AG04450 (cell line): Measurements from ENCODE around the gene C11orf24. TPM values are rescaled to one million over a fixed set of nuclear protein-coding genes. Genes with fewer than 3 reads are reported as not detected.
"Not testable (repeated sequence)": the region's sequence is repeated elsewhere in the genome, so short reads cannot be mapped to it uniquely, and the experiment has no call there.

ENCODE experiments used
- CTCF ChIA-PET: fragments of 300-600, 350-600 bp; formaldehyde crosslinking; extraction: SDS; loops from one replicate; lab custom pipeline; 2022; ENCODE audit warnings: antibody characterized with exemption, inconsistent platforms; lab: Charles Lee
- POLR2A ChIA-PET: fragments of 350-600 bp; formaldehyde crosslinking; extraction: SDS; loops from one replicate; lab custom pipeline; 2021; ENCODE audit warnings: antibody characterized with exemption, inconsistent platforms; lab: Yijun Ruan, JAX
- DNase-seq: peaks from one replicate; pipeline ENCODE4 v3.0.0-alpha.2; 2011; ENCODE audit warnings: low read depth, low spot score
- H3K27ac ChIP-seq: one replicate; pipeline ENCODE4 v1.5.1; 2012; ENCODE audit warnings: low read depth, low read length, control low read depth
- H3K27me3 ChIP-seq: one replicate; pipeline ENCODE4 v1.6.0; 2012; ENCODE audit warnings: low read length; ENCODE audit not compliant: control insufficient read depth, insufficient read depth
- H3K4me3 ChIP-seq: 2 replicates; pipeline ENCODE4 v1.5.1; 2011; ENCODE audit warnings: mild to moderate bottlenecking, low read depth, low read length, control low read depth
- H3K9me3 ChIP-seq: 2 replicates; pipeline ENCODE4 v1.5.1; 2012; ENCODE audit warnings: low read length; ENCODE audit not compliant: control insufficient read depth, insufficient read depth
- CTCF ChIP-seq: IDR thresholded peaks from 2 replicates; pipeline ENCODE4 v1.5.1; 2011; ENCODE audit warnings: low read depth, low read length, control low read depth, inconsistent platforms
- polyA plus RNA-seq: library from polyadenylated mRNA; depleted of rRNA; stranded (reverse); fragments of >200 nt; gene quantifications from 2 replicates; pipeline ENCODE4 v1.2.3, GENCODE V29; 2011

C11orf24 gene
- polyA plus RNA-seq, 1 experiment: 39.1 TPM

GRCh38 chr11:68251765-68252164, 20.0 kb downstream of the C11orf24 start:
- POLR2A ChIA-PET: no interaction called here
- Histone ChIP-seq H3K27ac (no peak overlapping the region), H3K4me3 (no peak overlapping the region), H3K27me3 (peaks cover 5% of the 10 kb centered on the region), H3K9me3 (no peaks in the 10 kb centered on the region; the same call in 1 of the 2 replicates)
- no peak for DNase-seq
- CTCF ChIA-PET: interaction anchor here (0.9 kb wide), 1 partner anchor 41 kb away, joined by 3 read pairs; no protein-coding TSS in a partner anchor
- no peak for TF ChIP-seq CTCF

GRCh38 chr11:68244912-68245311, 26.9 kb downstream of the C11orf24 start:
- H3K27me3 ChIP-seq, H3K9me3 ChIP-seq, POLR2A ChIA-PET, H3K27ac ChIP-seq, DNase-seq, H3K4me3 ChIP-seq: not testable (repeated sequence)
- CTCF ChIA-PET: interaction anchor here (1.2 to 2.8 kb wide), 2 partner anchors 12 kb away, joined by 7 to 12 read pairs; no protein-coding TSS in a partner anchor

DNA sequence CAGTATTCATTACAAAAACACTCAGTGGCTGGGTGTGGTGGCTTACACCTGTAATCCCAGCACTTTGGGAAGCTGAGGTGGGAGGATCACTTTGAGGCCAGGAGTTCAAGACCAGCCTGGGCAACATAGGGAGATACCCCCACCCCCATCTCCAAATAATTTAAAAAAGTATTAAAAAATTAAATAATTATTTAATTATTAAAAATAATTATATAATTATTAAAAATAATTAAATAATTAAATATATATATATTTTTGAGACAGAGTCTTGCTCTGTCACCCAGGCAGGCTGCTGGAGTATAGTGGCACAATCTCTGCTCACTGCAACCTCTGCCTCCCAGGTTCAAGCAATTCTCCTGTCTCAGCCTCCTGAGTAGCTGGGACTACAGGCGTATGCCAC, 27.9 kb downstream of the C11orf24 start:
- ChIA-PET POLR2A (interaction anchor here (0.6 kb wide), 1 partner anchor 47 kb away, joined by 3 read pairs; no protein-coding TSS in a partner anchor), CTCF (interaction anchor here (2.8 kb wide), 1 partner anchor 13 kb away, joined by 12 read pairs; no protein-coding TSS in a partner anchor)
- H3K4me3 ChIP-seq, H3K27me3 ChIP-seq, H3K27ac ChIP-seq, DNase-seq, H3K9me3 ChIP-seq: not testable (repeated sequence)

DNA sequence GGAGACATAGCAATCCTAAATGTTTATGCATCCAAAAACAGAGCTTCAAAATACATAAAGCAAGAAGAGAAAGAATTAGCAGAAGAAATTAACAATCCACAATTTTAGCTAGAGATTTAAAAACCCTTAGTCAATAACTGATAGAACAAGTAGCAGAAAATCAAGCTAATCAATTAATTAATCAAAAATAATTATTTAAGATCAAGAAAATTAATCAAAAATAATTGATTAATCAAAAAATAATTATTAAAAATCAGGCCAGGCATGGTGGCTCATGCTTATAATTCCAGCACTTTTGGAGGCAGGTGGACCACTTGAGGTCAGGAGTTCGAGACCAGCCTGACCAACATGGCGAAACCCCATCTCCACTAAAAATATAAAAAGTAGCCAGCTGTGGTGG, 29.2 kb downstream of the C11orf24 start:
- DNase-seq: no peak
- Histone ChIP-seq H3K4me3 (no peak overlapping the region), H3K27ac (no peak overlapping the region), H3K9me3 (peaks cover 4% of the 10 kb centered on the region), H3K27me3 (peaks cover 2% of the 10 kb centered on the region)
- no peak for TF ChIP-seq CTCF
- ChIA-PET CTCF (interaction anchor here (1.3 to 2.8 kb wide), 2 partner anchors 15 to 56 kb away, joined by 5 to 12 read pairs; no protein-coding TSS in a partner anchor), POLR2A (no interaction called here)

DNA sequence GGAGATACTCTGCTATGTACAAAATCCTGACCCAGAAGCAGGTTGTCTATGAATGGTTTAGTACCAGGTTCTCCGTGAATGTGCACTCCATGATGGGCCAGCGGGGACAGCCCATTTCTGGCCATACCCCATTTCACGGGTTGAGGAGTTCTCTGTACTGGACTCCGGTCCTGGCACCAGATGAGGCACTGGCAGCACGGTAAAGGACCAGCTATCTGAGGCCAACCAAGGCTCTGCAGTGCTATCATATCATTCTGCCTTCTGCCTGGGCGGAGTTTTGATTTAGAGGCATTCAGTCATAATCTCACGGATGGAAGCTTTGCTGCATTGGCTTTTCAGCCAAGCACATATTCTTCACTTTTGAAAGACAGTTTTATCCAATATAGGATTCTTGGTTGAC, 40.2 kb downstream of the C11orf24 start:
- ChIA-PET POLR2A (no interaction called here), CTCF (no interaction called here)
- peaks cover 2% of the 10 kb centered on the region for H3K27me3 ChIP-seq
- no peak overlapping the region for H3K4me3 ChIP-seq
- H3K9me3 ChIP-seq: no peaks in the 10 kb centered on the region
- no peak overlapping the region for H3K27ac ChIP-seq
- TF ChIP-seq CTCF: no peak
- DNase-seq: no peak

DNA sequence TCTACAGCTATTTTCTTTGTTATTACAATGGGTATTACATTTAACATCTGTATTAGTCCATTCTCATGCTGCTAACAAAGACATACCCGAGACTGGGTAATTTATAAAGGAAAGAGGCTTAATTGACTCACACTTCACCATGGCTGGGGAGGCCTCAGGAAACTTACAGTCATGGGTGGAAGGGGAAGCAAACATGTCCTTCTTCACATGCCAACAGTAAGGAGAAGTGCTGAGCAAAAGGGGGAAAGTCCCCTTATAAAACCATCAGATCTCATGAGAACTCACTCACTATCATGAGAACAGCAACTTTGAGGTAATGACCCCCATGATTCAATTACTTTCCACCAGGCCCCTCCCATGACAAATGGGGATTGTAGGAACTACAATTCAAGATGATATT, 42.2 kb downstream of the C11orf24 start:
- Histone ChIP-seq H3K9me3 (peaks cover 5% of the 10 kb centered on the region; the same call in 1 of the 2 replicates), H3K27ac (no peak overlapping the region), H3K4me3 (no peak overlapping the region), H3K27me3 (peaks cover 10% of the 10 kb centered on the region)
- no peak for TF ChIP-seq CTCF
- CTCF ChIA-PET: interaction anchor here (1.1 kb wide), 1 partner anchor 28 kb away, joined by 3 read pairs; no protein-coding TSS in a partner anchor
- POLR2A ChIA-PET: no interaction called here
- no peak for DNase-seq
